GM21381 (cell line): ENCODE measurements around the gene CAMTA1.

Experiments used
- ATAC-seq: cut with Tn5 transposase; IDR thresholded peaks from one replicate; pipeline ENCODE4 v1.9.1; 2021; ENCODE audit warnings: mild to moderate bottlenecking, moderate library complexity; ENCODE audit not compliant: unreplicated experiment

The CAMTA1 gene

GRCh38 chr1:7174980-7175906, 390.0 kb downstream of the CAMTA1 start:
- no peak for ATAC-seq

GRCh38 chr1:7177021-7177420, 391.8 kb downstream of the CAMTA1 start:
- no peak for ATAC-seq

GRCh38 chr1:7177438-7178146, 392.3 kb downstream of the CAMTA1 start:
- ATAC-seq: no peak

- no peak for ATAC-seq
Observed at GRCh38 chr1:7178336-7178735, 393.1 kb downstream of the CAMTA1 start.

GRCh38 chr1:7178741-7179140, 393.5 kb downstream of the CAMTA1 start:
- ATAC-seq: no peak

- ATAC-seq: no peak
Observed at GRCh38 chr1:7185721-7186120, 400.5 kb downstream of the CAMTA1 start.

- no peak for ATAC-seq
Observed at GRCh38 chr1:7186382-7187111, 401.3 kb downstream of the CAMTA1 start.

- no peak for ATAC-seq
Observed at GRCh38 chr1:7187112-7187493, 401.8 kb downstream of the CAMTA1 start.

- no peak for ATAC-seq
Observed at GRCh38 chr1:7190261-7190660, 405.0 kb downstream of the CAMTA1 start.

GRCh38 chr1:7192453-7192852, 407.2 kb downstream of the CAMTA1 start:
- ATAC-seq: no peak

GRCh38 chr1:7196036-7196911, 411.0 kb downstream of the CAMTA1 start:
- ATAC-seq: no peak

GRCh38 chr1:7198664-7199063, 413.4 kb downstream of the CAMTA1 start:
- ATAC-seq: no peak

- no peak for ATAC-seq
Observed at GRCh38 chr1:7199077-7199779, 414.0 kb downstream of the CAMTA1 start.

- no peak for ATAC-seq
Observed at GRCh38 chr1:7207875-7208646, 422.8 kb downstream of the CAMTA1 start.

GRCh38 chr1:7208647-7209180, 423.5 kb downstream of the CAMTA1 start:
- no peak for ATAC-seq

GRCh38 chr1:7209336-7209735, 424.1 kb downstream of the CAMTA1 start:
- ATAC-seq: no peak

GRCh38 chr1:7218210-7218832, 433.1 kb downstream of the CAMTA1 start:
- ATAC-seq: no peak

- no peak for ATAC-seq
Observed at GRCh38 chr1:7219031-7219430, 433.8 kb downstream of the CAMTA1 start.
